PC-3 (cell line): Measurements from ENCODE around the gene TMEM232. TPM values are rescaled to one million over a fixed set of nuclear protein-coding genes. Genes with fewer than 3 reads are reported as not detected.
A peak's percentile ranks its signal among the peaks of the same experiment; 100 is the strongest.

Source experiments
- ATAC-seq: fragments of 200-7000 bp; cut with Tn5 transposase; 2 replicates; pipeline ENCODE4 v1.9.1; 2020; ENCODE audit warnings: mild to moderate bottlenecking, moderate library complexity
- BruUV-seq: library from RNA; stranded (reverse); fragments of 400-500 nt; replicated peaks from 2 replicates; lab custom pipeline; 2021; lab: Mats Ljungman, UMichigan
- CTCF ChIA-PET: fragments of 300-600 bp; sonication (Branson Sonifier 250); formaldehyde crosslinking; loops from one replicate; lab custom pipeline; 2022; ENCODE audit warnings: antibody characterized with exemption; lab: Charles Lee
- POLR2A ChIA-PET: fragments of 300-600 bp; sonication (Branson Sonifier 250); formaldehyde crosslinking; loops from one replicate; lab custom pipeline; 2022; ENCODE audit warnings: antibody characterized with exemption; ENCODE audit not compliant: unreplicated experiment; lab: Charles Lee
- DNase-seq: peaks from one replicate; pipeline ENCODE4 v3.0.0-alpha.2; 2015
- H2AFZ ChIP-seq: fragments of 300-600 bp; sonication (generic); 2 replicates; pipeline ENCODE4 v1.6.0; 2016; ENCODE audit warnings: antibody characterized with exemption, low read length
- H3F3A ChIP-seq: fragments of 300-600 bp; sonication (generic); one replicate; pipeline ENCODE4 v1.6.0; 2017; ENCODE audit warnings: antibody characterized with exemption, low read length, control low read depth, mild to moderate bottlenecking; ENCODE audit not compliant: unreplicated experiment
- H3K27ac ChIP-seq: fragments of 300-600 bp; sonication (generic); 2 replicates; pipeline ENCODE4 v1.5.1; 2016; ENCODE audit warnings: mild to moderate bottlenecking, low read length
- H3K27me3 ChIP-seq: fragments of 300-600 bp; sonication (generic); 2 replicates; pipeline ENCODE4 v1.6.1; 2016; ENCODE audit warnings: low read length, mixed read lengths
- H3K36me3 ChIP-seq: fragments of 300-600 bp; sonication (generic); 2 replicates; pipeline ENCODE4 v1.6.1; 2016; ENCODE audit warnings: low read depth, mixed run types, low read length, mixed read lengths
- H3K4me1 ChIP-seq: fragments of 300-600 bp; sonication (generic); 2 replicates; pipeline ENCODE4 v1.5.1; 2016; ENCODE audit warnings: low read length; ENCODE audit not compliant: insufficient read depth
- H3K4me2 ChIP-seq: fragments of 300-600 bp; sonication (generic); 2 replicates; pipeline ENCODE4 v1.6.0; 2016; ENCODE audit warnings: low read length
- H3K4me3 ChIP-seq: fragments of 300-600 bp; sonication (generic); 2 replicates; pipeline ENCODE4 v1.5.1; 2016; ENCODE audit warnings: mild to moderate bottlenecking, low read length, mixed read lengths
- H3K79me2 ChIP-seq: fragments of 300-600 bp; sonication (generic); 2 replicates; pipeline ENCODE4 v1.6.1; 2017; ENCODE audit warnings: low read length, mixed read lengths
- H3K9ac ChIP-seq: fragments of 300-600 bp; sonication (generic); 2 replicates; pipeline ENCODE4 v1.6.0; 2016; ENCODE audit warnings: mild to moderate bottlenecking, low read length
- H3K9me2 ChIP-seq: fragments of 300-600 bp; sonication (generic); replicated peaks from 2 replicates; pipeline ENCODE4 v1.6.1; 2016; ENCODE audit warnings: mixed run types, low read length, mixed read lengths
- H3K9me3 ChIP-seq: fragments of 300-600 bp; sonication (generic); 2 replicates; pipeline ENCODE4 v1.6.1; 2016; ENCODE audit warnings: low read length, mixed read lengths
- H4K20me1 ChIP-seq: fragments of 300-600 bp; sonication (generic); 2 replicates; pipeline ENCODE4 v1.6.1; 2016; ENCODE audit warnings: low read length, mixed read lengths
- EZH2 ChIP-seq: fragments of 300-600 bp; sonication (generic); IDR thresholded peaks from one replicate; pipeline ENCODE4 v1.6.1; 2017; ENCODE audit warnings: antibody characterized with exemption, mild to moderate bottlenecking, low read length; ENCODE audit not compliant: unreplicated experiment
- EZH2phosphoT487 ChIP-seq: fragments of 300-600 bp; sonication (generic); IDR thresholded peaks from 2 replicates; pipeline ENCODE4 v1.6.1; 2018; ENCODE audit warnings: mild to moderate bottlenecking, antibody characterized with exemption, low read length, borderline replicate concordance
- intact Hi-C: fragments of 100-400 bp; cut with micrococcal nuclease; formaldehyde crosslinking; loops from 2 replicates; pipeline ENCODE4 v1.9.0; 2023
- total RNA-seq: library from RNA; depleted of rRNA; stranded (reverse); fragments of >200 nt; gene quantifications from 2 replicates; pipeline ENCODE4 v1.2.3, GENCODE V29; 2014
- TF ChIP-seq, protein P1 (sequence below): fragments of 300-600 bp; sonication (generic); conservative IDR thresholded peaks from 2 replicates; pipeline ENCODE4 v1.5.1; 2017; ENCODE audit warnings: antibody characterized with exemption, low read depth, mild to moderate bottlenecking, low read length

Gene TMEM232
- total RNA-seq, 1 experiment from 2014 or later, result 1.4 TPM

DNA sequence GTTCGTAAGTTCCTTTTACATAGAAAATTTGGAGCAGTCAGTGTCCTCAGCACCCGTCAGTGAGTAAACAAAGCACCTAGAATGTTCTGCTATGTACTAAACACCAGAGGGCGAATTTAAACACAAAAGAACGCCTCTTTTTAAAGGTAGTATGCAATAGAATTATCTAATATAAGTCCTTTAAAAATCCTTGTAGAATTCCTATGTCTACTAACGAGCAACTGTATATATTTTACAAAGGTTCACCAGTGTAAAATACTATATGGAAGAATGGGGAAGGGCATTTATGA lies 499 bp upstream of the TMEM232 start:
- Histone ChIP-seq H3K27ac (no peak overlapping the region), H3K36me3 (no peaks in the 10 kb centered on the region), H3K79me2 (no peaks in the 10 kb centered on the region), H3K9me2 (no peaks in the 10 kb centered on the region), H3K27me3 (no peaks in the 10 kb centered on the region), H3K9ac (no peak overlapping the region), H3K9me3 (no peaks in the 10 kb centered on the region), H3K4me1 (0 out of 2 replicates have a peak, but pooled peaks cover 3% of the 10 kb centered on the region), H4K20me1 (no peaks in the 10 kb centered on the region), H3F3A (no peaks in the 10 kb centered on the region), H2AFZ (peak overlapping the region; percentile 100), H3K4me3 (peak overlapping the region; percentile 73), H3K4me2 (peak overlapping the region; percentile 91)
- TF ChIP-seq EZH2phosphoT487 (no peak), EZH2 (no peak)
- TF ChIP-seq, protein P1, sequence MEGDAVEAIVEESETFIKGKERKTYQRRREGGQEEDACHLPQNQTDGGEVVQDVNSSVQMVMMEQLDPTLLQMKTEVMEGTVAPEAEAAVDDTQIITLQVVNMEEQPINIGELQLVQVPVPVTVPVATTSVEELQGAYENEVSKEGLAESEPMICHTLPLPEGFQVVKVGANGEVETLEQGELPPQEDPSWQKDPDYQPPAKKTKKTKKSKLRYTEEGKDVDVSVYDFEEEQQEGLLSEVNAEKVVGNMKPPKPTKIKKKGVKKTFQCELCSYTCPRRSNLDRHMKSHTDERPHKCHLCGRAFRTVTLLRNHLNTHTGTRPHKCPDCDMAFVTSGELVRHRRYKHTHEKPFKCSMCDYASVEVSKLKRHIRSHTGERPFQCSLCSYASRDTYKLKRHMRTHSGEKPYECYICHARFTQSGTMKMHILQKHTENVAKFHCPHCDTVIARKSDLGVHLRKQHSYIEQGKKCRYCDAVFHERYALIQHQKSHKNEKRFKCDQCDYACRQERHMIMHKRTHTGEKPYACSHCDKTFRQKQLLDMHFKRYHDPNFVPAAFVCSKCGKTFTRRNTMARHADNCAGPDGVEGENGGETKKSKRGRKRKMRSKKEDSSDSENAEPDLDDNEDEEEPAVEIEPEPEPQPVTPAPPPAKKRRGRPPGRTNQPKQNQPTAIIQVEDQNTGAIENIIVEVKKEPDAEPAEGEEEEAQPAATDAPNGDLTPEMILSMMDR, result peak; percentile 65
- POLR2A ChIA-PET, result no interaction called here
- ATAC-seq (peak; percentile 80), DNase-seq (peak; percentile 53)
- intact Hi-C loops, result loop anchor here (2.0 kb wide), 1 partner anchor 30 kb away; no protein-coding TSS in a partner anchor
- BruUV-seq, result no TSS peak
- CTCF ChIA-PET, result interaction anchor here (0.7 kb wide), 1 partner anchor 737 kb away, joined by 3 read pairs; no protein-coding TSS in a partner anchor

DNA sequence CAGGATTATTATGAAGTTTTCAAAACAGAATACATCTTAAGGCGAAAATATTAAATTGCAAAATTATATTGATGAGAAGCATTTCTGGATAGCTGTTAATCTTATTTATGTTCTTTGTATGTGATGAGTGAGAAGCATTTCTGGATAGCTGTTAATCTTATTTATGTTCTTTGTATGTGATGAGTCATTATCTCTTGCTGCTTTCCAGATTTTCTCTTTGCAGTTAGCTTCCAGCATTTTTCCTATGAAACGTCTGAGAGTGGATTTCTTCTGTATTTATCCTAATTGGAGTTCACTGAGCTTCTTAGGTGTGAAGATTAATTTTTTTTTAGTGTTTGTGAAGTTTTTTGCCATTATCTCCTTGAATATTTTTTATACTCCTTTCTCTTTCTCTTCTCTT lies 8.2 kb downstream of the TMEM232 start:
- BruUV-seq, result no TSS peak
- no peak for DNase-seq
- no peak overlapping the region for H3K27ac ChIP-seq
- peaks cover 5% of the 10 kb centered on the region; the same call in 1 of the 2 replicates for H3K27me3 ChIP-seq
- no peaks in the 10 kb centered on the region for H3K9me3 ChIP-seq
- H3F3A ChIP-seq, result no peaks in the 10 kb centered on the region
- no peaks in the 10 kb centered on the region for H3K4me1 ChIP-seq
- H2AFZ ChIP-seq, result no peak overlapping the region
- ATAC-seq, result no peak
- intact Hi-C loops, result loop anchor here (5.0 kb wide), 2 partner anchors 106 to 276 kb away; no protein-coding TSS in a partner anchor
- H3K4me2 ChIP-seq, result no peak overlapping the region
- TF ChIP-seq EZH2 (no peak), EZH2phosphoT487 (no peak)
- TF ChIP-seq, protein P1, result no peak
- H3K36me3 ChIP-seq, result no peaks in the 10 kb centered on the region
- ChIA-PET POLR2A (no interaction called here), CTCF (no interaction called here)
- no peaks in the 10 kb centered on the region for H3K79me2 ChIP-seq
- no peak overlapping the region for H3K4me3 ChIP-seq
- H3K9ac ChIP-seq, result no peak overlapping the region
- no peaks in the 10 kb centered on the region for H4K20me1 ChIP-seq
- no peaks in the 10 kb centered on the region for H3K9me2 ChIP-seq
